Lung (tissue), 12 donors: Measurements from ENCODE around the gene APOL3. TPM values are rescaled to one million over a fixed set of nuclear protein-coding genes. Genes with fewer than 3 reads are reported as not detected.

Source experiments
- ATAC-seq: fragments of 200-7000 bp; cut with Tn5 transposase; one replicate; pipeline ENCODE4 v1.9.1; 2020; ENCODE audit warnings: moderate number of reproducible peaks; ENCODE audit not compliant: insufficient read depth, low FRiP score
- DNase-seq, 3 donors: peaks; one replicate each; pipeline ENCODE4 v3.0.0-alpha.2; 2013 to 2017
- H3K27ac ChIP-seq, 2 donors: one replicate each; pipeline ENCODE4 v1.5.1; 2013; ENCODE audit warnings: mild to moderate bottlenecking in 2 of 2, moderate library complexity in 2 of 2, control low read depth in 1 of 2, inconsistent platforms in 1 of 2, low read depth in 1 of 2, low read length in 1 of 2
- H3K27me3 ChIP-seq, 3 donors: one replicate each; pipeline ENCODE4 v1.5.1; 2013; ENCODE audit warnings: low read length in 2 of 3; ENCODE audit not compliant: control insufficient read depth in 3 of 3, insufficient read depth in 3 of 3
- H3K36me3 ChIP-seq, 4 donors: one replicate each; pipeline ENCODE4 v1.5.1; 2013; ENCODE audit warnings: low read length in 4 of 4, mild to moderate bottlenecking in 1 of 4, moderate library complexity in 1 of 4; ENCODE audit not compliant: control insufficient read depth in 4 of 4, insufficient read depth in 4 of 4
- H3K4me1 ChIP-seq, 5 donors: one replicate each; pipeline ENCODE4 v1.5.1; 2013; ENCODE audit warnings: low read length in 5 of 5, mild to moderate bottlenecking in 2 of 5, moderate library complexity in 1 of 5; ENCODE audit not compliant: control insufficient read depth in 5 of 5, insufficient read depth in 5 of 5
- H3K4me3 ChIP-seq: one replicate; pipeline ENCODE4 v1.5.1; 2013; ENCODE audit warnings: mild to moderate bottlenecking, control low read depth, moderate library complexity
- H3K9ac ChIP-seq, 2 donors: one replicate each; pipeline ENCODE4 v1.5.1; 2013; ENCODE audit warnings: low read length in 2 of 2, control low read depth in 1 of 2; ENCODE audit not compliant: insufficient read depth in 1 of 2
- H3K9me3 ChIP-seq, 4 donors: one replicate each; pipeline ENCODE4 v1.5.1; 2013; ENCODE audit warnings: low read length in 3 of 4, mild to moderate bottlenecking in 1 of 4, moderate library complexity in 1 of 4; ENCODE audit not compliant: control insufficient read depth in 4 of 4, insufficient read depth in 3 of 4
- WGBS, 2 donors: extraction: QIAGEN DNeasy Blood & Tissue Kit; methylation state at CpG; one replicate each; pipeline ENCODE4 v1.1.7; 2013; 5-methylcytosine and 5-hydroxymethylcytosine counted together
- polyA plus RNA-seq, 2 donors: library from polyadenylated mRNA; stranded (reverse); fragments of 200-250 nt; gene quantifications; one replicate each; pipeline ENCODE4 v1.2.1, GENCODE V29; 2013
- total RNA-seq, 2 donors: library from RNA; depleted of rRNA in 1 of 2; stranded (reverse); fragments of >200 nt in 1 of 2; gene quantifications; one replicate each; pipeline ENCODE4 v1.2.1, GENCODE V29; 2014 to 2021
- TF ChIP-seq, protein P1 (sequence below): IDR thresholded peaks from 2 replicates; pipeline ENCODE4 v1.5.1; 2012; ENCODE audit warnings: mild to moderate bottlenecking; ENCODE audit errors: control extremely low read depth, extremely low read depth
- donor health status: control.
- donor health status: control.
- donor health status: Bipolar disorder and iron deficiency.
- donor health status: healthy.
- donor health status: DM: yes; HTN: yes; CAD: no.

Gene APOL3
- total and polyA plus RNA-seq, 4 donors, result 26.2 to 50.9 (median 44.7) TPM

DNA sequence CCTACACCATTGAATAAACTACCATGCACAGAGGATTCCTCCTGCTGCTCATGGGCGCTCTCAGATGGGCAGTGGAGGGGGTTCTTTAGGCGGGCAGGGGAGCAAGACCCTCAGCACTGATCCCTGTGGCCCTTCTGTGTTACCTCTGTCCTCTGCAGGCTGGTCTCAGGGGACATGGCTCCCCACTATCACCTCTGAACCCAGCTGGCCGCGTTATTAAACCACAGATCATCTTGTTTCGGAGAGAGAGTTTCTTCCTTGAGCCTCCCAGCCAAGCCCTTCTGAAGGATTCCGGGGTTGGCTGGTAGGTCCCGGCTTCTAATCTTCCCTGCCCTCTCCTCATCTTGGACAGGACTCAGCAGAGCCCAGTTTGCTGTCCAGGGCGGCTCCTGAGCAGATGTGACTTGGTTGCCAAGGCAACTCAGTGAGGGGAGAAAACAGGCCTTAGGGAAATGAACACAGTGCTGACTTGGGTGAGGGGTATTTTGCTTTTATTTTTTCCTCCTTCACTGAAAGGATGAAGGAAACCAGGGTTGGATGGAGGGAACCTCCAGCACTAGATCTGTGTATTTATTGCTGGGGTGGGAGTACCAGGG lies 13.3 kb downstream of the APOL3 start:
- H3K27me3 ChIP-seq, result no peaks in the 10 kb centered on the region
- ATAC-seq, result no peak
- peaks cover 0 to 26% (median 3%) of the 10 kb centered on the region in 4 donors for H3K36me3 ChIP-seq
- H3K27ac ChIP-seq, result peak overlapping the region in 1 of 2 donors; percentile 63
- 83 to 87% methylated on average over 8 of the region's 8 CpGs for WGBS, 2 donors
- DNase-seq, result peak in 1 of 3 donors; percentile 28
- peaks cover 0 to 21% (median 2%) of the 10 kb centered on the region in 5 donors for H3K4me1 ChIP-seq
- H3K9ac ChIP-seq, result no peak overlapping the region
- TF ChIP-seq, protein P1, sequence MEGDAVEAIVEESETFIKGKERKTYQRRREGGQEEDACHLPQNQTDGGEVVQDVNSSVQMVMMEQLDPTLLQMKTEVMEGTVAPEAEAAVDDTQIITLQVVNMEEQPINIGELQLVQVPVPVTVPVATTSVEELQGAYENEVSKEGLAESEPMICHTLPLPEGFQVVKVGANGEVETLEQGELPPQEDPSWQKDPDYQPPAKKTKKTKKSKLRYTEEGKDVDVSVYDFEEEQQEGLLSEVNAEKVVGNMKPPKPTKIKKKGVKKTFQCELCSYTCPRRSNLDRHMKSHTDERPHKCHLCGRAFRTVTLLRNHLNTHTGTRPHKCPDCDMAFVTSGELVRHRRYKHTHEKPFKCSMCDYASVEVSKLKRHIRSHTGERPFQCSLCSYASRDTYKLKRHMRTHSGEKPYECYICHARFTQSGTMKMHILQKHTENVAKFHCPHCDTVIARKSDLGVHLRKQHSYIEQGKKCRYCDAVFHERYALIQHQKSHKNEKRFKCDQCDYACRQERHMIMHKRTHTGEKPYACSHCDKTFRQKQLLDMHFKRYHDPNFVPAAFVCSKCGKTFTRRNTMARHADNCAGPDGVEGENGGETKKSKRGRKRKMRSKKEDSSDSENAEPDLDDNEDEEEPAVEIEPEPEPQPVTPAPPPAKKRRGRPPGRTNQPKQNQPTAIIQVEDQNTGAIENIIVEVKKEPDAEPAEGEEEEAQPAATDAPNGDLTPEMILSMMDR, result no peak
- H3K9me3 ChIP-seq, result no peaks in the 10 kb centered on the region
- no peak overlapping the region for H3K4me3 ChIP-seq

DNA sequence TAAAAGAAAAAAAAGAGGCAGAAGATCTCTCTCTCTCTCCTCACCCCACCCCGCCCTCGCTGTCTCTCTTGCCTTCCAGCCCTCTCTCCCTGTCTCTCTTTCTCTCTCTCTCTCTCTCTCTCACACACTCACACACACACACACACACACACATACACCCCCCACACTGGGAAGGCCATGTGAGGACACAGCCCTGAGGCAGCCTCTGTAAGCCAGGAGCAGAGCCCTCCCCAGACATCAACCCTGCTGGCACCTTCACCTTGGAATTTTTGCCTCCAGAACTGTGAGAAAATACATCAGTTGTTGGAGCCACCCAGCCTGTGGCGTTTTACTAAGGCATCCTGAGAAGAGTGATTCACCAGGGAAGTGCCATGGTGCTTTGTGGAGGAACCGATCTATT lies 14.7 kb downstream of the APOL3 start:
- no peak for DNase-seq
- no peak overlapping the region for H3K4me3 ChIP-seq
- ATAC-seq, result no peak
- TF ChIP-seq, protein P1, result no peak
- no peaks in the 10 kb centered on the region for H3K27me3 ChIP-seq
- H3K9ac ChIP-seq, result no peak overlapping the region
- WGBS, 2 donors, result 58 to 75% methylated on average over 4 of the region's 4 CpGs
- no peaks in the 10 kb centered on the region for H3K9me3 ChIP-seq
- H3K27ac ChIP-seq, result no peak overlapping the region
- H3K4me1 ChIP-seq, result peaks cover 0 to 17% (median 0%) of the 10 kb centered on the region in 5 donors
- peaks cover 0 to 34% (median 3%) of the 10 kb centered on the region in 4 donors for H3K36me3 ChIP-seq

GRCh38 chr22:36144886-36145541 lies 15.5 kb downstream of the APOL3 start:
- Histone ChIP-seq H3K9me3 (no peaks in the 10 kb centered on the region), H3K36me3 (peaks cover 0 to 39% (median 3%) of the 10 kb centered on the region in 4 donors), H3K4me1 (peaks cover 0 to 12% (median 0%) of the 10 kb centered on the region in 5 donors), H3K4me3 (no peak overlapping the region), H3K9ac (peak overlapping the region in 1 of 2 donors; percentile 20), H3K27ac (no peak overlapping the region), H3K27me3 (no peaks in the 10 kb centered on the region)
- peak; percentile 86 to 89 (median 87) for DNase-seq
- ATAC-seq, result peak; percentile 78
- TF ChIP-seq, protein P1, result peak; percentile 62
- 64 to 70% methylated on average over 12 of the region's 12 CpGs for WGBS, 2 donors
